IPS-18c (cell line): ENCODE data around the gene NDE1.
"Not testable (repeated sequence)": the region's sequence is repeated elsewhere in the genome, so short reads cannot be mapped to it uniquely, and the experiment has no call there.

Experiments
- H3K4me3 ChIP-seq: 2 replicates; pipeline ENCODE4 v1.7.0; 2013; ENCODE audit warnings: low read depth, mild to moderate bottlenecking, low read length, moderate library complexity; ENCODE audit not compliant: insufficient read depth
- H3K9me3 ChIP-seq: one replicate; pipeline ENCODE4 v1.6.1; 2013; ENCODE audit warnings: mild to moderate bottlenecking, low read length, moderate library complexity; ENCODE audit not compliant: control insufficient read depth, insufficient read depth

The NDE1 gene

DNA sequence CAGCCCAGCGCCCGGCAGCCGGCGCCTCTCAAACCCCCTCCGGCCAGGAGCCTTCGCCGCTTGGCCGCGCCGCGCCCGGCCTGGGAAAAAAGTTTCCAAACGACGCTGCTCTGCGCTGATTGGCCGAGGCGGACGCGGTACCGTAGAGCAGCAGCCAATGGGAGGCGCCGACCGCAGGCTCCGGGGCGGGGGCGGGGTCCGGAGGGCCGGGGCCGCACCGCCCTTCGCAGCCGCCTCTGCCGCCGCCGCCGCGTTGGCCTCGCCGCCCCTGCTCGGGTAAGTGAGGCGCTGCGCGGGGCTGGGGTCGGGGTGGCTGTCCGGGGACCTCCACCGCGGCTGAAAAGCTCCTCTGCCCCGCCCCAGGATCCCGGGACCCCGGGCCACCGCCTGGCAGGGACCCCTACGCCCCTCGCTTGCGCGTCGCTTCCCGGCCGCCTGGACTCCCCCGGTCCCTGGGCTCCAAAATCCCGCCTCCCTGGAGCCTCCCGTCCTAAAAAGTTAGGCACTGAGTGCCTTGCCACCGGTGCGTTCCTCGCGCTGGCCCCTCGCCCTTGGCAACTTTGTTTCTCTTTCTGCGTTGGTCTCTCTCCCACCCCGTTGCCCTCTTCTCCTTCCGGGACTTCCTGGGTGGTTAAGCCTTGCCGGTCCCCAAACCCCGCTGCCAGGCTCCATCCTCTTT, at the start of gene NDE1:
Gene NDE1, plus strand, starts transcription at position 227 of the 679 bp plus-strand sequence. CDS start 14,534 bp downstream, outside the sequence.
- Histone ChIP-seq H3K4me3 (peak within 1 kb of the TSS; percentile 94), H3K9me3 (no peaks in the 10 kb centered on the region)

DNA sequence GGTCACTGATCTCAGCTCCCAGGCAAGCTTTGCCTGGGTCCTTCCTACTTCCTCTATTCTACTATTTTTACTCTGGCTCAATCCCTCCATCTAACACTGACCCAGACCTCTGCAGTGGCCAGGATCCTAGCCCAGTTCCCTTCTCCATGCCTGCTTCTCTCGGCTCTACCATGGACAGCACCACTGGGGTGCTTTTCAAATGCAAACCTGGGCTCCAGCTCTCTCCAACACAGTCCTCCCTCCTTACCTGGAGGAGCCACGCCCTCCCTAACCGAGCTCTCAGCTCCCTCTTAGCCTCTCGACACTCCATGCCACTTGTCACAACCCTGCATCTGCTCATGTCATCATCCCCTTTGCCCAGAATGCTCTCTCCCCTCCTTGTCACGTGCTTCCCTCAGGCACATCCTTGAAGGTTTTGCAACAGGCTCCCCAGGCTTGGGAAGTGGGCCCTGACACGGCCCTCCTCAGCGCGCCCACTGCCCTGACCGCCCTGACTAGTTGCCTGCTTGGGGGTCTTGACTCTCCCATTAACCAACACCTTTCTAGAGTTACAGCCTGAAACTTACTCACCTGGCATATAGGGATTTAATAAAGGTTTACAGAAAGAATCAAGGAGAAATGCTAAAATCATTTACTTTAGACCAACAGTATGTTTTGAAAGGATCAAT, 48.7 kb upstream of the NDE1 start:
- H3K9me3 ChIP-seq, result no peaks in the 10 kb centered on the region
- H3K4me3 ChIP-seq, result no peak overlapping the region

- Histone ChIP-seq H3K9me3 (no peaks in the 10 kb centered on the region), H3K4me3 (no peak overlapping the region)
These were observed 47.6 kb upstream of the NDE1 start for GRCh38 chr16:15602285-15603044.

DNA sequence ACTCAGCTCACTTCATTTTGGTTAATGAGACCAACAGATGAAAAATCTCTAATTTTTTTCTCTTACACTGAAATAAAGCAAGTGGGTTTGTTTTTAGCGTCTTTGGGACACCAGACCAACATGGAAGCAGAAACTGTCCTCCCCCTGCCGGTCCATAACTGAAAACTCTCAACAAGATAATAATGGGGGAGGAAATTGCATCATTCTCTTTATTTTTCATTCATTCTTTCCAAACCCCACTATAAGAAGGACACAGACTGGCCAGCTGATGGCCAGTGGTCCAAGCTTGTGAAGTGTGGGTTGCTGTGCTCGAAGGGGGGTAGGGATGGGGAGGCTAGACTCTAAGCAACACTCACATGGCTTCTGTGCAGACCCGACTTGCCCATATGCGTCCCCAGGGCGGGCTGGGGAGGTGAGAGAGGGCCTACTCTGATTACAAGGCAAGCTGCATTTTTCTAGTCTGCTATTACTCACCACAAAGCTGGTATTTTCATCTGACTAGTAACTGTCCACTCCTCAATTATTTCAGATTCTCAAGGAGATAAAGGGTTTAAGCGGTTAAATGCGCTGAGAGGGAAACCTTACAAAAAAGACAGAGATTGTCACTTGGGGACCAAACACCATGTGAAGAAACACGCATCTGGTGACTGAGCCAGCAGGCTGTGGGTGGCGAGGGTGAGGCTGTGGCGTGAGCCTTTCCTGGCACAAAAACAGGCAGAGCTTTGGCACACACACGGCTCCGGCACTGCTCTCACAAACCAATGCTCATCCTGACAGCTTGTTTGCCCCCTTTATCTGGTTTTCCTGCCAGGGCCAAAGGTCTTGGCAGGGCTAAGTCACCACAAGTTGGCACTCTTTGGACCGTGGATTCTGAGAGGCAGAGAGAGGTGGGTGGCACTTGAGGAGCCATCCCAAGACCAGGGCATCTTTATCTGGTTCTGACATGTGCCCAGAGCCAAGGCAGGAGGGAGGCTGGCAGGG, 45.3 kb upstream of the NDE1 start:
- H3K4me3 ChIP-seq, result no peak overlapping the region
- no peaks in the 10 kb centered on the region for H3K9me3 ChIP-seq

- H3K4me3 ChIP-seq, result no peak overlapping the region
- no peaks in the 10 kb centered on the region for H3K9me3 ChIP-seq
These were observed 44.1 kb upstream of the NDE1 start for GRCh38 chr16:15605839-15606517.

DNA sequence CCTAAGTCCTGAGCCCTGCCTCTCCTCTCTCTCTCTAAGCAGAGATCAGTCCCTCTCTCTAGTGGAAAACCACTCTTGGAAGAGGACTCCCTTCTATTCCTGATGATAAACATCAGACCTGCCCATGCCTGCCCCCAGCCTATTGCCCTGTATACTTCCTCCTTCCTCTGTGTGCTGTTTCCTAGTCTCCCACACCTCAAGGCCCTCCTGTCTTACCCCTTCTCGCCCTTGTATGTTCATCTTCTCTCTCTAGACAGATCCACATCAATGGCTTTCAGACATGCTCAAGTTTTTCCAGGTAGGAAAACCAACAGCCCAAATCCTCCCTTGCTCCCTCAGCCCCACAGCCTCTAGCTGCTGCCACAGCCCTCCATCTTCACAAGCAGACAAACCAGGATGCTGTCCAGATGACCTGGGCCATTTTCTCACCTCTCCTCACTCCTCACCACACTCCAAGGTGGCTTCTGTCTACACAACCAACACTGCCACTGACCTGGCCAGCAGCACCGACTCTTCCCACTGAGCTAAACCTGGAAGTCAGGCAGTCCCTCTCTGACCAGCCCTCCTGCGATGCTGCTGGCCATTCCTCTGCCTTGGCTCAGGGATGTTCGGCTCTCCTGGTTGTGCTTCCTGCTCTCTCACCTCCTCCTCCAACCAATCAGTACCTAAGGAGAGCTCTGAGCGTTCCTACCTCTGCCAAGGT, 43.4 kb upstream of the NDE1 start:
- Histone ChIP-seq H3K4me3 (no peak overlapping the region), H3K9me3 (no peaks in the 10 kb centered on the region)

GRCh38 chr16:15607221-15607699, 42.8 kb upstream of the NDE1 start:
- not testable (repeated sequence) for H3K4me3 ChIP-seq, H3K9me3 ChIP-seq

DNA sequence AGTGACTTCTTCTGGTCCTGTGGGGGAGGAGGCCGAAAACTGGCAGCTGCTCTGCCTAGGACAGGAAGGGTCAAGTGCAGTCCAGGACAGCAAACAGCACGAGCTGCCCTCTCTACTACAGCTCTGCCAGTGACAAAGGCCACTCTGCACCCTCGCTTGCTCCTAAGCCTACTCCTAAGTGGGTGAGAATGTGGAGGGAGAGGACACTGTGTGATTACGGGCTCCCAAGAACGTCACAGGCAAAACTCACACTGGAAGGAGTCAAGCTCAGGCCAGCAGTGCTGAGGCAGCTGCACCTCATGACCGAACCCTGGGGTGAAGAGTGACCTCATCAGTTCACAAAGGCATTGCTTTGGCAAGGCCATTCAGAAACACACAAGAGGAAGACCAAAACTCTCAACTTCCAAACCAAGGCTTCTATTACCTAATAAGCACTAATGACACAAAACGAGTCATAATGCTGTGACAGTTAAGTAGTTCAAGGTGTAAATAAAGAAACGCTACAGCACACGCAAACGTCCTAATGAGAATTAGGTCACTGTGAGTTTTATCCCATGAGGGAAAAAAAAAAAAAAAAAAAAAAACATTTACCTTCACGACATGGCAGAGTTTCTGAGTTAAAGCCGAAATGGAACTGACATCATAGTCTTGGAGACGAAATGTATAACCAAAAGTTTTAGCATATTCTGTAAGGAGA, 42.2 kb upstream of the NDE1 start:
- Histone ChIP-seq H3K9me3 (no peaks in the 10 kb centered on the region), H3K4me3 (no peak overlapping the region)

DNA sequence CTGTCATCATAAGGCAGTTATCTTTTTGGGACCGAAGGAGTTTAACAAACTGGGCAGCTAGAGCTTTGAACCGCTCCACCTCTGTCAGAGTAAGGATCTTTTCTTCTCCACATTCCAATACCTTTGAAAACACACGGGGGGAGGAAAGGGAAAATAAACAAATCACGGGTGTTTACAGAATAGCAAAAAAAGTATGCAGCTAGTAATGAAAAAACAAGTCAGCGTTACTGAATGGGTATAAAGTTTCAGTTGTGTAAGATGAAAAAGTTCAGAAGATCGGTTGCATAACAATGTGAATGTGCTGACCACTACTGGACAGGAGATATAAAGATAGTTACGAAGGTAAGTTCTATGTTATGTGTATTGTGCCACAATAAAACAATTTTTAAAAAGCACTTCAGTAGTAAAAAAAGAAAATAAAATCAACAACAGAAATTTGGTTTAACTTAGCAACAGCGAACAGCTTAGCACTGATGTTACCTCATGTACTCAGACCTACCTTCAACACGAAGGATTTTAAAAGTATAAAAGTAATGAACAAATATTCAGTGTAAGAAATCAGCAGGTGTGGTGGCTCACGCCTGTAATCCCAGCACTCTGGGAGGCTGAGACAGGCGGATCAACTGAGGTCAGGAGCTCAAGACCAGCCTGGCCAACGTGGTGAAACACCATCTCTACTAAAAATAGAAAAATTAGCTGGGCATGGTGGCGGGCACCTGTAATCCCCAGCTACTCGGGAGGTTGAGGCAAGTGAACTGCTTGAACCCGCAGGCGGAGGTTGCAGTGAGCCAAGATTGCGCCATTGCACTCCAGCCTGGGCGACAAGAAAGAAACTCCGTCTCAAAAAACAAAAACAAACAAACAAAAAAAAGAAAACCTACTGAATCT, 41.4 kb upstream of the NDE1 start:
- Histone ChIP-seq H3K4me3 (no peak overlapping the region), H3K9me3 (no peaks in the 10 kb centered on the region)

GRCh38 chr16:15609286-15609649, 40.8 kb upstream of the NDE1 start:
- Histone ChIP-seq H3K4me3 (no peak overlapping the region), H3K9me3 (no peaks in the 10 kb centered on the region)

DNA sequence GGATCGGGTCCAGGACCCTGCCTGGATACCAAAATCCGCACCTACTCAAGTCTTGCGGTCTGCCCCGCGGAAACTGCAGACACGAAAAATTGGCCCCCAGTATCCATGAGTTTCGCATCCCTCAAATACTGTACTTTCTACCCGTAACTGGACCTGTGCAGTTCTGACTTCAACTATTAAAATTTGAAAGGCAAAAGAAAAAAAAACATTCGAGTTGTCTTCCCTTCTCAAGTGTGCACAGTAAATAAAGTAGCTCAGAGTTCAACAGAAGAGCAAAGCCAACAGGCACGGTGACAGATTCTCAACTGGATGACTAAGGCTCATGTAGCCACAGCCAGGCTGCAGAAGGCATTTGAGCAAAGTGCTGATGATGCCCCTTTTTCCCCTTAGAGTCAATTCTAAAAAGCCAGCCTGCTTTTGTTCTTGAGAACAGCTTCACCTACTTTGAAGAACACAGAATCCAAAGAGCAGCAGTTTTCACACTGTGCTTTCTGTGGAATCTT, 39.6 kb upstream of the NDE1 start:
- no peaks in the 10 kb centered on the region for H3K9me3 ChIP-seq
- no peak overlapping the region for H3K4me3 ChIP-seq

- Histone ChIP-seq H3K4me3 (no peak overlapping the region), H3K9me3 (no peaks in the 10 kb centered on the region)
These were observed 38.4 kb upstream of the NDE1 start for GRCh38 chr16:15611610-15612009.

DNA sequence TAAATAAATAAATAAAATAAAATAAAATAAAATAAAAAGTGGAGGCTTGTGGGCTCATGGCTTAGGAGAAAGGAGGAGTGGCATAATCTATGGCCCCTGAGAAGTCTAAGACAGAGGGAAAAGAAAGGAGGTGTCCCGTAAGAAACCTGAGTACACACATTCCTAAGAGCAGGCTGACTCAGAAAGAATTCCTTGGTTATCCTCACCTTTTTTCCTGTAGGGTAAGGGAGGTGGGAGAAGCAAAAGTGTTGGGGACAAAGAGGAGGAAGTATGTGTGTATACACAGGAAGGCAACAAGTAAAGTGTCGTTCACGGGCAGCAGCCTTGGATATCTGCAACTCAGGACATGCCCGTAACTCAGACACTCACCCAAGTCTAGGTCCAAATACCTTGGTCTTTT, 36.4 kb upstream of the NDE1 start:
- no peak overlapping the region for H3K4me3 ChIP-seq
- no peaks in the 10 kb centered on the region for H3K9me3 ChIP-seq

GRCh38 chr16:15616012-15616411, 34.0 kb upstream of the NDE1 start:
- no peak overlapping the region for H3K4me3 ChIP-seq
- H3K9me3 ChIP-seq, result no peaks in the 10 kb centered on the region
